Measurements from ENCODE around the gene GOT1.

GOT1 gene

GRCh38 chr10:99430451-99431189 is at the start of gene GOT1:
Gene GOT1 (minus strand): TSS chr10:99430624. CDS start chr10:99430565, 59 bp downstream.
- no peak for TF ChIP-seq CTCF (IDR thresholded peaks at IDR 0.05; ENCODE audit: low read depth, low read length)
- H3K4me3 ChIP-seq (ENCODE audit: low read depth, low read length) = peak within 1 kb of the TSS; percentile 100

GRCh38 chr10:99470327-99470726 is 39.9 kb upstream of the GOT1 start:
- no peak for TF ChIP-seq CTCF (IDR thresholded peaks at IDR 0.05; ENCODE audit: low read depth, low read length)
- no peak overlapping the region for H3K4me3 ChIP-seq (ENCODE audit: low read depth, low read length)

GRCh38 chr10:99467236-99467999 is 37.0 kb upstream of the GOT1 start:
- no peak overlapping the region for H3K4me3 ChIP-seq (ENCODE audit: low read depth, low read length)
- TF ChIP-seq CTCF (IDR thresholded peaks at IDR 0.05; ENCODE audit: low read depth, low read length) = no peak

GRCh38 chr10:99466632-99467223 is 36.3 kb upstream of the GOT1 start:
- TF ChIP-seq CTCF (IDR thresholded peaks at IDR 0.05; ENCODE audit: low read depth, low read length) = no peak
- no peak overlapping the region for H3K4me3 ChIP-seq (ENCODE audit: low read depth, low read length)

GRCh38 chr10:99461230-99461629 is 30.8 kb upstream of the GOT1 start:
- H3K4me3 ChIP-seq (ENCODE audit: low read depth, low read length) = no peak overlapping the region
- no peak for TF ChIP-seq CTCF (IDR thresholded peaks at IDR 0.05; ENCODE audit: low read depth, low read length)

GRCh38 chr10:99460070-99460469 is 29.6 kb upstream of the GOT1 start:
- H3K4me3 ChIP-seq (ENCODE audit: low read depth, low read length) = no peak overlapping the region
- no peak for TF ChIP-seq CTCF (IDR thresholded peaks at IDR 0.05; ENCODE audit: low read depth, low read length)

GRCh38 chr10:99459217-99459616 is 28.8 kb upstream of the GOT1 start:
- H3K4me3 ChIP-seq (ENCODE audit: low read depth, low read length) = no peak overlapping the region
- TF ChIP-seq CTCF (IDR thresholded peaks at IDR 0.05; ENCODE audit: low read depth, low read length) = no peak
